ENCODE results near the gene ZYX.

Gene ZYX

GRCh38 chr7:143363016-143363937 is 17.9 kb upstream of the ZYX start:
- DNase-seq (ENCODE audit: low read depth), result no peak
- no peak for TF ChIP-seq CTCF (conservative IDR thresholded peaks at IDR 0.05; ENCODE audit: low read length)
- peak overlapping the region; percentile 26; the same call in 1 of the 2 replicates for H3K4me3 ChIP-seq (ENCODE audit: low read length)

- H3K4me3 ChIP-seq (ENCODE audit: low read length), result no peak overlapping the region
- no peak for TF ChIP-seq CTCF (conservative IDR thresholded peaks at IDR 0.05; ENCODE audit: low read length)
- no peak for DNase-seq (ENCODE audit: low read depth)
These were observed 13.2 kb upstream of the ZYX start for GRCh38 chr7:143367972-143368371.

- DNase-seq (ENCODE audit: low read depth), result no peak
- TF ChIP-seq CTCF (conservative IDR thresholded peaks at IDR 0.05; ENCODE audit: low read length), result no peak
These were observed 12.8 kb upstream of the ZYX start for GRCh38 chr7:143368387-143368786.

GRCh38 chr7:143369678-143370651 is 11.2 kb upstream of the ZYX start:
- no peak for DNase-seq (ENCODE audit: low read depth)
- H3K4me3 ChIP-seq (ENCODE audit: low read length), result no peak overlapping the region
- TF ChIP-seq CTCF (conservative IDR thresholded peaks at IDR 0.05; ENCODE audit: low read length), result no peak

More at GRCh38 chr7:143368387-143368786, 12.8 kb upstream of the ZYX start:
- H3K4me3 ChIP-seq (ENCODE audit: low read length), result no peak overlapping the region

- no peak for TF ChIP-seq CTCF (conservative IDR thresholded peaks at IDR 0.05; ENCODE audit: low read length)
- DNase-seq (ENCODE audit: low read depth), result no peak
These were observed 9.1 kb upstream of the ZYX start for GRCh38 chr7:143372070-143372469.

GRCh38 chr7:143373255-143373794 is 7.8 kb upstream of the ZYX start:
- TF ChIP-seq CTCF (conservative IDR thresholded peaks at IDR 0.05; ENCODE audit: low read length), result no peak
- DNase-seq (ENCODE audit: low read depth), result no peak
- no peak overlapping the region for H3K4me3 ChIP-seq (ENCODE audit: low read length)

More at GRCh38 chr7:143372070-143372469, 9.1 kb upstream of the ZYX start:
- no peak overlapping the region for H3K4me3 ChIP-seq (ENCODE audit: low read length)
